H1 (cell line): Measurements from ENCODE around the gene HLF.

Experiments
- ATF2 ChIP-seq: IDR thresholded peaks from 2 replicates; pipeline ENCODE4 v1.6.1; 2012; ENCODE audit warnings: low read length, inconsistent platforms
- ATF3 ChIP-seq: IDR thresholded peaks from 2 replicates; pipeline ENCODE4 v1.6.1; 2011; ENCODE audit warnings: low read depth, mild to moderate bottlenecking, low read length; ENCODE audit not compliant: insufficient read depth
- CEBPB ChIP-seq: IDR thresholded peaks from 2 replicates; pipeline ENCODE4 v1.6.1; 2012; ENCODE audit warnings: low read depth, low read length
- CTCF ChIP-seq, 3 experiments: IDR thresholded peaks; 1 replicate in 2 of 3; 2 replicates in 1 of 3; pipeline versions ENCODE4 v1.5.1 to v1.6.1; 2011; ENCODE audit warnings: low read length in 3 of 3, mild to moderate bottlenecking in 3 of 3, inconsistent platforms in 2 of 3, low read depth in 1 of 3, moderate library complexity in 1 of 3; ENCODE audit not compliant: insufficient read depth in 1 of 3; ENCODE audit errors: control extremely low read depth in 1 of 3
- EP300 ChIP-seq, 2 experiments: IDR thresholded peaks; 1 replicate in 1 of 2; 2 replicates in 1 of 2; pipeline ENCODE4 v1.6.1; 2011 to 2012; ENCODE audit warnings: low read depth in 2 of 2, low read length in 2 of 2, mild to moderate bottlenecking in 2 of 2, borderline replicate concordance in 1 of 2, inconsistent platforms in 1 of 2, moderate library complexity in 1 of 2
- EZH2 ChIP-seq: fragments of 200-600 bp; sonication (generic); IDR thresholded peaks from 2 replicates; pipeline ENCODE4 v1.7.1; 2012; ENCODE audit warnings: low read depth, mild to moderate bottlenecking, moderate library complexity, low read length, inconsistent platforms; ENCODE audit not compliant: severe bottlenecking
- JUND ChIP-seq: IDR thresholded peaks from 2 replicates; pipeline ENCODE4 v1.6.1; 2011; ENCODE audit warnings: mild to moderate bottlenecking, improper control_type of control experiment, low read length
- POLR2A ChIP-seq, 2 experiments: IDR thresholded peaks; 1 replicate in 1 of 2; 2 replicates in 1 of 2; pipeline ENCODE4 v1.6.1; 2011; ENCODE audit warnings: low read depth in 2 of 2, low read length in 2 of 2, mild to moderate bottlenecking in 2 of 2; ENCODE audit errors: control extremely low read depth in 1 of 2
- RAD21 ChIP-seq, 2 experiments: IDR thresholded peaks in 1 of 2; conservative IDR thresholded peaks in 1 of 2; 2 replicates each; pipeline ENCODE4 v1.6.1; 2011; ENCODE audit warnings: low read depth in 2 of 2, low read length in 2 of 2, improper control_type of control experiment in 1 of 2, inconsistent platforms in 1 of 2, mild to moderate bottlenecking in 1 of 2, moderate library complexity in 1 of 2
- SRF ChIP-seq: IDR thresholded peaks from 2 replicates; pipeline ENCODE4 v1.6.1; 2011; ENCODE audit warnings: mild to moderate bottlenecking, low read depth, low read length, moderate library complexity
- TAF1 ChIP-seq: IDR thresholded peaks from 2 replicates; pipeline ENCODE4 v1.6.1; 2011; ENCODE audit warnings: mild to moderate bottlenecking, low read depth, low read length
- YY1 ChIP-seq: IDR thresholded peaks from 2 replicates; pipeline ENCODE4 v1.6.1; 2011; ENCODE audit warnings: low read depth, mild to moderate bottlenecking, low read length

- TF ChIP-seq SRF = no peak
- TF ChIP-seq JUND = no peak
- no peak for TF ChIP-seq CEBPB
- TF ChIP-seq EZH2 = no peak
- TF ChIP-seq CTCF (IDR thresholded peaks at IDR 0.05; ENCODE audit: control extremely low read depth in 1 of 3, insufficient read depth in 1 of 3, low read depth in 1 of 3, low read length in 3 of 3) = no peak
- no peak for TF ChIP-seq TAF1
- no peak for TF ChIP-seq POLR2A (IDR thresholded peaks at IDR 0.05; ENCODE audit: control extremely low read depth in 1 of 2, low read depth in 2 of 2, low read length in 2 of 2)
- no peak for TF ChIP-seq RAD21 (IDR thresholded peaks at IDR 0.05 in 1 of 2, conservative IDR thresholded peaks at IDR 0.05 in 1 of 2; ENCODE audit: low read depth in 2 of 2, low read length in 2 of 2)
- no peak for TF ChIP-seq ATF3
- TF ChIP-seq ATF2 = no peak
- TF ChIP-seq EP300 (IDR thresholded peaks at IDR 0.05; ENCODE audit: borderline replicate concordance in 1 of 2, low read depth in 2 of 2, low read length in 2 of 2) = no peak
- no peak for TF ChIP-seq YY1
These were observed 60.6 kb downstream of the HLF start for GRCh38 chr17:55325406-55325805.
